SK-N-DZ (cell line): ENCODE measurements around the gene ST6GALNAC2.

Experiments
- DNase-seq: peaks from one replicate; pipeline ENCODE4 v3.0.0-alpha.2; 2015; ENCODE audit warnings: low spot score

Gene ST6GALNAC2

GRCh38 chr17:76556765-76557367 lies 28.8 kb downstream of the ST6GALNAC2 start:
- DNase-seq: no peak

- no peak for DNase-seq
Observed at GRCh38 chr17:76554131-76554530, 31.5 kb downstream of the ST6GALNAC2 start.

GRCh38 chr17:76553178-76553908 lies 32.3 kb downstream of the ST6GALNAC2 start:
- DNase-seq: no peak

DNA sequence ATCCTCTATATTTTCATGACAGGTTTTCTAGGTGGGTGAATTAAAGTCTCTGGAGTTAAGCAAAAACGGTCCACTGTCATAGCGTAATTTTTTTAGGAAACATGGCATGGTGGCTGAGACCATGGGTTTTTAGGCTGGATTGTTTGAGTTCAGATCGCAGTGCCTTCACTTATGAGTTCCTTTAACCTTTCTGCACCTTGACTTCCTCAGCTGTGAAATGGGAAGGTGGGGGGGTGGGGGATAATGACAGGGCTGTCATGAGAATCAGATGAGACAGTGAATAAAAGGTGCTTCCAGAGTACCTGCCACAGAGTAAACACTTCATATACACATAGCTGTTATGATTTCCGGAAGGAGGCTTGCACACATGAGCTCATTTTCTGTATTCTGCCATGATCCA lies 34.0 kb downstream of the ST6GALNAC2 start:
- no peak for DNase-seq

DNA sequence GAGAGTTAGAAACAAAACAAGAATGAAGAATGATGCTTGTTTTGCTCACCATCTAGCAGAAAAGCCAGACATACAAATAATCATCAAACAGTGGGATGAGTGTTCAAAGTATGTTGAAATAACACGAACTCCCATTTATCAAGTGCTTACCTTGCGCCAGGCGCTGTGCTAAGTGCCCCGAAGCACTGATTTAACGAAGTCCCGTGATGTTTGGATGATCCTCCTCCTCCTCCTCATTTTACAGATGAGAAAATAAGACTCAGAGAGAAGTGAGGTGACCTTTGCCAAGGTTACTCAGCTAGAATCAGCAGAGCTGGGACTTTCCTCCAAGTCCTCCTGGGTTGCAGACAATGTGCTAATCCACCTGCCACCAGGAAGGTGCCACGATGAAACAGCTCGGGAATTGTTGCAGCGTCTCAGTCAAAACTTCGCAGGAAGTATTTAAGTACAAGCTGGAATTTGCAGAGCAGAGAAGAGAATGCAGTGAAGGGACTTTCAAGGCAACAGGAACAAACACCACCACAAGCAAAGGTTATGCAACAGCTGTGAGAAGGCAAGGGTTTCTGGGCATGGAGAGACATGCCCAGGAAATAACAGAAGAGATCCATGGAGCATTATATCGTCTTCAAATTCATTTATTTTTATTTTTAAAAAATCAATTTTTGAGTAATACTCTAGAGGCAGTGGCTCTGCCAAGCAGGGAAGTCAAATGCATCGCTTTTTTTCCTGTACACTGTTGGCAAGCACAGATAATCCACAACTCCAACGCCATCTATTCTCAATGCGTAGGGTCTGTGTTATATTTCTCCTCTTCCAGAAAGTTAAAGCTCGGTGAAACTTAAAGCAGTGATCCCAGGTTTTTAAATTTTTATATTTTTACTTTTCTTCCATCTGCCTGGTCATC lies 34.7 kb downstream of the ST6GALNAC2 start:
- no peak for DNase-seq

- DNase-seq: no peak
Observed at GRCh38 chr17:76549539-76549938, 36.1 kb downstream of the ST6GALNAC2 start.

DNA sequence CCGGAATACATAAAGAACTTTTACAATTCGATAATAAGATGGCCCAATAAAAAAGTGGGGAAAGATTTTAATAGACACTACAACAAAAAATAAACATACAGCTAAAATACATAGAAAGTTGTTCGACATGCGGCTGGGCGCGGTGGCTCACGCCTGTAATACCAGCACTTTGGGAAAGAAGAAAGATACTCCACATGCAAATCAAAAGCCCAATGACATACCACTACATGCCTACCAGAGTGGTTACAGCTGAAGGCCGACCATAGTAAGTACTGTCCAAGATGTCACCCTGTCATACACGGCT lies 36.5 kb downstream of the ST6GALNAC2 start:
- no peak for DNase-seq

- no peak for DNase-seq
Observed at GRCh38 chr17:76548378-76549214, 37.1 kb downstream of the ST6GALNAC2 start.

DNA sequence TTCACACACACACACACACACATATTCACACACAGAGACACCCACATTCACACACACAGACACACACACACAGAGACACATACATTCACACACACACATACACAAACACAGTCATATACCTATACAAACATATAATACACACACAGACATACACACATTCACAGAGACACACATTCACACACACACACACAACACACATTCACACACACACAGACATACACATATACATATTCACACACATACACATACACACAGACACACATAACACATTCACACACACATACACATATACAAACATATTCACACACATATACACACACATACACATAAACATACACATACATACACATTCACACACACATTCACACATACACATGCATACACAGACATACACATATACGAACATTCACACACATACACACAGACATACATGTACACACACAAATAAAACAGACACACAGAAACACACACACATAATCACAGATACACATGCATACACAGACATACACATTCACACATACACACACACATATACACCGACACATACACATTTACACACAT lies 37.9 kb downstream of the ST6GALNAC2 start:
- DNase-seq: no peak

DNA sequence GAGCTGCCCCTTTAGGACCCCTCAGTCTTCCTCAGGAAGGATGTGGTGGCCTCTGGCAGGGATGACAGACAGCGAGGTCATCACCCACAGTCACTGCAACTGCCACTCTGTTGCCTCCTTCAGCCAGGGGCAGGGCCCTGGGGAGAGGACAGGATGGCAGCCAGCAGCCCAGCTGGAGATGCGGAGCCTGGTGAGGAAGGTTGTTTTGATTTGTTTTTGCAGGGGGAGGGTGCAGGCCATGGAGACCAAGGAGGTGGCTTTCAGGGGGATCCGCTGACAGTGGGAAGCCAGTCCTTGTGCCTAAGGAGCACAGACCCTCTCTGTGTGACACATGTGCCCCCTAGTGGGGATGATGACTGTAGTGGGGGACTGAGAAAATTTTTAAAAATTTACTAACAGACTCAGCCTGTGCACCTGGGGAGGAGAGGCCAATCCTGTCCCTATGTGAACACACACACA lies 38.4 kb downstream of the ST6GALNAC2 start:
- DNase-seq: peak; percentile 84

DNA sequence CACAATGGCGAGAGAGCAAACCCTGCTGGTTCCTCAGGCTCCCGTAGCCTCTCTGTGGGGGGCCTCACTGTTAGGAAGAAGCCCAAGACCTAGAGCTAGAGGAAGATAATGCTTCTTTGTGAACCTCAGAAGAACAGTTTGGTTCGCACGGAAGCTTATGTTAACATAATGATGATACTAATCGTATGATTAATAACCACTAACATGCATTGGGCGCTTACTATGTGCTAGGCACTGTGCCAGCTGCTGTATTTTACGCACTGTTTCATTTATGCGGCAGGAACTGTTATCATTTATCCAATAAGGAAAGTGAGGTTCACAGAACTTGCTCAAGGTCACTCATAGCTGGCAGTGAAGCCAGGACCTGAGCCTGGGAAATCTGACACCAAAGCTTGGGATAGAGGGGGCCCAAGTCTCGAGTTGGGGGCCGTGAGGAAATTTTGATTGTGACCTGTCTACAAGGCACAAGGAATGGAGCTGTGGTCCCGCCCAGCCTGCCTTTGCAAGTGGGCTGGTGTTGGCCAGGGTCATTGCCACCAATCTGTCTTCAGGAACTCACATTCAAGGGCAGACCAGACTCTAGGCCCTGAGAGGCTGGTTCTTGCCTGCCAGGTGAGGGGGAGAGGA lies 39.0 kb downstream of the ST6GALNAC2 start:
- no peak for DNase-seq

GRCh38 chr17:76545918-76546555 lies 39.6 kb downstream of the ST6GALNAC2 start:
- no peak for DNase-seq

DNA sequence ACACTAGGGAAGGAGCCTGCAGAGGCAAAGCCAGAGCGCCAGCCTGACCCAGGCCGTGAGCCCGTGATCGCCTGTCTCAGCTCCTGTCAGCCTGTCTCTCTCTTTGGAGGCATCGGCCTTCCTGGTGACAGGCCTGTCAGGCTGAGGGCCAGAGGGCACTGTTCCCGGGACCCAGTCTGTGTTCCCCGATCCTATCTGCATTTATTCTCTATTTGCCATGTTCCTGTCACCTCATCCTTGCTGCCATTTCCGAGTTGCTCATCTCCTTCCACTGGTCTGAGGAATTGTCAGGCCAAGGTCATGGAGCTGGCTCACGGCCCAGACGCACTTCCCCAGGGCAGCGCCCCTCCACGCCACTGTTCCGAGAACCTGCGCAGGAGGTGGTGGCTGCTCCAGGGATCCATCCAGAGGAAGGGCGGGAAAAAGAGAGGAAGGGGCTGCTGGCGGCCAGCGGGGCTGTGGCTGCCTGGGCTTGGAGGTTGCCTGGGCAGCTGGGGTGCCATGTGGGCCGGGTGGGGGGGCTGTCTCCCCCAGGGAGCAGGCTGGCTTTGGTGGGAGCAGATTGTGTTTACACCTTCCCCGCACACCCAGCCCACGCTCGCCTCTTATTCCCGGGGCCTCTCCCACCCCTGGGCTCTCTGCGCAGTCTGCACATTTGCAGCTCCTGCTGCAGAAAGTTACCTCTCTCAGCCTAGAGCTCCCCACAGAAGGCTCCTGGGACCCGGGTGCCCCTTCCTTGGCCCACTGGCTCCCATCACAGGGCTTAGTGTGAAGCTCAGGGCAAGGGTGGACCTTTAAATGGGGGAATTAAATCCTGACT lies 40.9 kb downstream of the ST6GALNAC2 start:
- DNase-seq: peak; percentile 66

DNA sequence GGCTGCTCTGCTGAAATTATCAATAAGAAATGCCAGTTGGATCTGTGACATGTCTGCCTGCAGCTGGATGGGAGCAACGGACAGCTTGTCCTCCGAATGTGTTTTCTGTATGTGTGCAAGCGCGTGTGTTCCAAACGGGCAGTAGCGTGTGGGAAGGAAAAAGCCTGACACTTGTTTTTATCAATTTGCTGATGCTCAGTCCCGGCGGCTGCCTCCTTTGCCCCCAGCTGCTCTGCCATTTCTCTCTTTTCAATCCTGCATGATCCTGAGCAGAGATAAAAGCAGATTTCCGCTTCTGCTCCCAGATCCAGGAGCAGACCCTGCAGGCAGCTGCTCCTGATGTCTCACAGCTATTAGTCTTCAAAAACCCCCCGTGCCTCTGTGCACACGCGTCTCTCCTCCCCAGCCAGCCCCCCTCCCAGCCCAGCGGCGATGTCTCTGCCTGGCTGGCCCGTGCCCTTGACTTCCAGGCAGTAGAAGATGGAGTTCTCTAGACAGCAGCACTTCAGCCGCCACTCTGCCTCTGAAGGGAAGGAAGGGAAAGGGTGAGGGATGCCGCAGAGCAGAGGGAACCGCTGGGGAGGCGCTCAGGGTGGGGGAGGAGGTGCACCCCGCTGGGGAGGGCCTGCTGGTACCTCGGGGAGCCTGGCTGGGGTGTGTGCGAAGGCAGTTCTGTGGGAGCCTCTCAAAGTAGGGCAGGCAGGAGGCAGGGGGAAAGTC lies 41.7 kb downstream of the ST6GALNAC2 start:
- DNase-seq: peak; percentile 98

- DNase-seq: no peak
Observed at GRCh38 chr17:76543482-76543825, 42.2 kb downstream of the ST6GALNAC2 start.

DNA sequence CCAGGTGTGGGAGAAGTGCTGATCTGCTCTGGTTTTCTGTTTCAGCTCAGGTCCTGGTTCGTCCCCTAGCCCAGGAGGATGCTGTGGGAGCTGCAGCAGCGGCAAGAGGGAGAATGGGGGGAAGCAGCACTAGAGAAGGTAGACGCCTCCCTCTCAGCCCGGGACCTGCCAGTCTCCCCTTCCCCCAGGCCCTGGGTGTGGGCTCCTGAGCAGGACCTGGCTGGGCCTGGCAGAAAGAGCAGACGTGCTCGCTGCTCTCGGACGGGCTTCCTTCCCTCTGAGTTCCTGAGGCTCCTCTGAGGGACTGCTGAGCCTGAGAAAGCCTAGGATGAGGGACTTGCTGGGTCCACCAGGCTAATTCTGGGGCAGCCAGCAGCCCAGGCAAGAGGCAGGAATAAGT lies 42.7 kb downstream of the ST6GALNAC2 start:
- DNase-seq: no peak

- no peak for DNase-seq
Observed at GRCh38 chr17:76542566-76542971, 43.1 kb downstream of the ST6GALNAC2 start.

DNA sequence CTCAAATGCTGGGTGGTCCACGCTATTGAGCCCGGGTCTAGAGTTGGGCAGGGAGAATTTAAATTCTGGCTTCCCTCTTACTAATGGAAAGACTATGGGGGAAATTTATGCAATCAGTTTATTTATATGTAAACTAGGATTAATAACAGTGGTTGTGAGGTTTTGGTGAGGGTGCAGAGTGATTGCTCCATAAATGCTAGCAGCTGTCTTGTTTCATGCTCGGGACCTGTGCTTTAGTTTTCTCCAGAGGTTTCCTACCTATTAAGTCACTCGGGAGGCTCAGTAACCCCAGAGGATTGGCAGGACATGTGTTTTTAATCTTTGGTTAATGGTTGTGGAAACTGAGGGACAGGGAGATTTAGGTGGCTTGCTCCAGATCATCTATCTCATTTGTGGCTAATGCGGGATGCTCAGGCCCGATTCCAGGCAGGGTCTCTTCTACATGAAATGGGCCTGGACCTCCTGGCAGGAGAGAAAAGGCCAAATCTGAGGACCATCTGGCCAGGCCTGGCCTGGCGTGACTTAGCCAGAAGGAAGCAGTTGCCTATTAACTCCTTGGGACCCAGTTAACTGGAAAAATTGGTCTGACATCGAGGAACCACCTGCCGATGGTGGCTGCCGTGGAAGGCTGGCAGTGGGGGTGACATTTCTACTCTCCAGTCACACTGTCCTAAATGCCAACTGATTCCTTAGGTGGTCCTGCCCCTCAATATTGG lies 43.8 kb downstream of the ST6GALNAC2 start:
- DNase-seq: peak; percentile 57
